Measurements from ENCODE around the gene ALOX5.
"Not testable (repeated sequence)": the region's sequence is repeated elsewhere in the genome, so short reads cannot be mapped to it uniquely, and the experiment has no call there.

- TF ChIP-seq CTCF, POLR2A (IDR thresholded peaks at IDR 0.05): not testable (repeated sequence)
Observed at GRCh38 chr10:45347464-45347863, 26.6 kb upstream of the ALOX5 start.
